Smooth muscle cell (in vitro differentiated cells): Measurements from ENCODE around the gene L3MBTL3. TPM values are rescaled to one million over a fixed set of nuclear protein-coding genes. Genes with fewer than 3 reads are reported as not detected.

Source experiments
- DNase-seq: peaks from one replicate; lab custom pipeline; 2025; ENCODE audit not compliant: unreplicated experiment; lab: John Stamatoyannopoulos, UW
- H2AFZ ChIP-seq: fragments of 200-600 bp; sonication (generic); 2 replicates; pipeline ENCODE4 v1.6.0; 2016; ENCODE audit warnings: antibody characterized with exemption, low read depth, mild to moderate bottlenecking
- H3F3A ChIP-seq: fragments of 200-600 bp; sonication (generic); 2 replicates; pipeline ENCODE4 v1.6.0; 2017; ENCODE audit warnings: antibody characterized with exemption, low read depth
- H3K27ac ChIP-seq: fragments of 200-600 bp; sonication (generic); 2 replicates; pipeline ENCODE4 v1.5.1; 2016; ENCODE audit warnings: low read depth, mild to moderate bottlenecking
- H3K27me3 ChIP-seq: fragments of 200-600 bp; sonication (generic); 2 replicates; pipeline ENCODE4 v1.6.1; 2016; ENCODE audit warnings: low read depth, mild to moderate bottlenecking
- H3K36me3 ChIP-seq: fragments of 200-600 bp; sonication (generic); 2 replicates; pipeline ENCODE4 v1.5.1; 2016; ENCODE audit warnings: low read depth
- H3K4me1 ChIP-seq: fragments of 200-600 bp; sonication (generic); 2 replicates; pipeline ENCODE4 v1.5.1; 2016; ENCODE audit warnings: low read depth
- H3K4me2 ChIP-seq: fragments of 200-600 bp; sonication (generic); 2 replicates; pipeline ENCODE4 v1.6.0; 2016; ENCODE audit warnings: mild to moderate bottlenecking
- H3K4me3 ChIP-seq: fragments of 200-600 bp; sonication (generic); 2 replicates; pipeline ENCODE4 v1.5.1; 2016; ENCODE audit warnings: mild to moderate bottlenecking
- H3K79me2 ChIP-seq: fragments of 200-600 bp; sonication (generic); 2 replicates; pipeline ENCODE4 v1.6.0; 2016; ENCODE audit warnings: low read depth, mild to moderate bottlenecking
- H3K9ac ChIP-seq: fragments of 200-600 bp; sonication (generic); 2 replicates; pipeline ENCODE4 v1.6.0; 2016; ENCODE audit warnings: low read depth
- H3K9me3 ChIP-seq: fragments of 200-600 bp; sonication (generic); replicated peaks from 2 replicates; pipeline ENCODE4 v1.5.1; 2016; ENCODE audit warnings: low read depth
- H4K20me1 ChIP-seq: fragments of 200-600 bp; sonication (generic); 2 replicates; pipeline ENCODE4 v1.6.0; 2016; ENCODE audit warnings: low read depth
- WGBS: methylation state at CpG from one replicate; pipeline ENCODE4 v1.1.7; 2016; ENCODE audit warnings: low lambda C conversion rate; 5-methylcytosine and 5-hydroxymethylcytosine counted together
- polyA plus RNA-seq: library from polyadenylated mRNA; unstranded; fragments of >200 nt; fragmentation: Nextera tagmentation; extraction: Ambion mirVana; gene quantifications from 2 replicates; pipeline ENCODE4 v1.2.1, GENCODE V29; 2016
- total RNA-seq: library from RNA; depleted of rRNA; stranded (reverse); fragments of >200 nt; gene quantifications from 2 replicates; pipeline ENCODE4 v1.2.3, GENCODE V29; 2014
- TF ChIP-seq, protein P1 (sequence below): fragments of 200-600 bp; sonication (generic); IDR thresholded peaks from 2 replicates; pipeline ENCODE4 v1.5.1; 2017; ENCODE audit warnings: borderline replicate concordance, mild to moderate bottlenecking, antibody characterized with exemption; ENCODE audit not compliant: insufficient read depth, poor library complexity, severe bottlenecking

The L3MBTL3 gene
- total and polyA plus RNA-seq, 2 experiments from 2014 or later = 5.4 to 14.2 TPM

DNA sequence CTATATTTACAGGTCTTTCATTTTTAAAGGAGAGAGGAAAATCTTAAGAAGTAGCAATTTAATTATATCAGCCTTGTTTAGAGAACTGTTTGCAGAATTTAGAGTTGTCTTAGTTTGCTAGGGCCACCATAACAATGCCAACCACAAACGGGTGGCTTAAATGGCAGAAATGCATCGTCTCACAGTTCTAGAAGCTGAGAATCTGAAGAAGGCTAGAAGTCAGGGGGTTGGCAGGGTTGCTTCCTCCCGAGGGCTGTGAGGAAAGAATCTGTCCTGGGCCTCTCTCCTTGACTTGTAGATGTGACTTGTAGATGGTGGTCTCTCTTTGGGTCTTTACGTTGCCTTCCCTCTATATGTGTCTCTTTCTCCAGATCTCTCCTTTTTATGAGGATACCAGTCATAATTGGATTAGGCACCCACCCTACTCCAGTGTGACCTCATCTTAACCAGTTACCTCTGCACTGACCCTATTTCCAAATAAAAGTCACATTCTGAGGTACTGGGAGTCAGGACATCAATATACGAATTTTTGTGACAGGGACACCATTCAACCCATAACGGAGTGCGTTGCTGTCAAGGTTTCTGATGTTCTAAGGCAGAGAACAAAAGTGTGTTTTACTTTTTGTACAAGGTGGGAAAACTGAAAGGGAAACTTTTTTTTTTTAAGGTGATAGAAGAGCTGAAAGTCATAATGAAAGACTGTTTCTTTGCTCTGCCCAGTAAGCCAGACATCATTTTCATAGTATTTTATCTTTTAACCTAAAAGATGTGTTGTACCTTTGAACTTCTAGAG, 119.9 kb downstream of the L3MBTL3 start:
- WGBS = 85% methylated on average over 7 of the region's 7 CpGs
- no peaks in the 10 kb centered on the region for H3K4me1 ChIP-seq
- no peaks in the 10 kb centered on the region for H3K27me3 ChIP-seq
- TF ChIP-seq, protein P1, sequence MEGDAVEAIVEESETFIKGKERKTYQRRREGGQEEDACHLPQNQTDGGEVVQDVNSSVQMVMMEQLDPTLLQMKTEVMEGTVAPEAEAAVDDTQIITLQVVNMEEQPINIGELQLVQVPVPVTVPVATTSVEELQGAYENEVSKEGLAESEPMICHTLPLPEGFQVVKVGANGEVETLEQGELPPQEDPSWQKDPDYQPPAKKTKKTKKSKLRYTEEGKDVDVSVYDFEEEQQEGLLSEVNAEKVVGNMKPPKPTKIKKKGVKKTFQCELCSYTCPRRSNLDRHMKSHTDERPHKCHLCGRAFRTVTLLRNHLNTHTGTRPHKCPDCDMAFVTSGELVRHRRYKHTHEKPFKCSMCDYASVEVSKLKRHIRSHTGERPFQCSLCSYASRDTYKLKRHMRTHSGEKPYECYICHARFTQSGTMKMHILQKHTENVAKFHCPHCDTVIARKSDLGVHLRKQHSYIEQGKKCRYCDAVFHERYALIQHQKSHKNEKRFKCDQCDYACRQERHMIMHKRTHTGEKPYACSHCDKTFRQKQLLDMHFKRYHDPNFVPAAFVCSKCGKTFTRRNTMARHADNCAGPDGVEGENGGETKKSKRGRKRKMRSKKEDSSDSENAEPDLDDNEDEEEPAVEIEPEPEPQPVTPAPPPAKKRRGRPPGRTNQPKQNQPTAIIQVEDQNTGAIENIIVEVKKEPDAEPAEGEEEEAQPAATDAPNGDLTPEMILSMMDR = no peak
- H4K20me1 ChIP-seq = no peaks in the 10 kb centered on the region
- H3K9me3 ChIP-seq = no peaks in the 10 kb centered on the region
- no peak overlapping the region for H3K9ac ChIP-seq
- DNase-seq = no peak
- H3F3A ChIP-seq = no peaks in the 10 kb centered on the region
- H3K4me2 ChIP-seq = no peak overlapping the region
- H3K27ac ChIP-seq = no peak overlapping the region
- H3K36me3 ChIP-seq = no peaks in the 10 kb centered on the region
- H2AFZ ChIP-seq = no peak overlapping the region
- no peak overlapping the region for H3K4me3 ChIP-seq
- no peaks in the 10 kb centered on the region for H3K79me2 ChIP-seq

DNA sequence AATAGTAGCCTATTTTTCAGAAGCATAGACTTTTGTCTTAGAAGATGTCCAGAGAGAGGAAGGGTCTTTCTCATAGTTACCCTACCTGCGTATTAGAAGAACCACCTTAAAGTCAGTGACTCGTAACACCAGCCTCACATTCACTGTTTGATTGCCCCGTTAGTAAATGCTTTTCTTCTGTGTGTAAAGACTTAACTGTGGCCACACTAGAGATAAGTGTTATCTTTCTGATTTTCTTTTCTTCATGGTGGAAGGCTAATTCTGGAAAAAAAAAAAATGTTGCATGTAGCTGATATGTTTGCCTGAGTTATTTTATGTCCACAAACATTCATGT, 120.5 kb downstream of the L3MBTL3 start:
- WGBS = 69% methylated on average over 3 of the region's 3 CpGs
- Histone ChIP-seq H3F3A (no peaks in the 10 kb centered on the region), H3K79me2 (no peaks in the 10 kb centered on the region), H2AFZ (no peak overlapping the region), H3K36me3 (no peaks in the 10 kb centered on the region), H3K27me3 (no peaks in the 10 kb centered on the region), H3K4me1 (no peaks in the 10 kb centered on the region), H4K20me1 (no peaks in the 10 kb centered on the region), H3K4me2 (no peak overlapping the region), H3K9ac (no peak overlapping the region), H3K4me3 (no peak overlapping the region), H3K27ac (no peak overlapping the region), H3K9me3 (no peaks in the 10 kb centered on the region)
- no peak for DNase-seq
- TF ChIP-seq, protein P1 = no peak

DNA sequence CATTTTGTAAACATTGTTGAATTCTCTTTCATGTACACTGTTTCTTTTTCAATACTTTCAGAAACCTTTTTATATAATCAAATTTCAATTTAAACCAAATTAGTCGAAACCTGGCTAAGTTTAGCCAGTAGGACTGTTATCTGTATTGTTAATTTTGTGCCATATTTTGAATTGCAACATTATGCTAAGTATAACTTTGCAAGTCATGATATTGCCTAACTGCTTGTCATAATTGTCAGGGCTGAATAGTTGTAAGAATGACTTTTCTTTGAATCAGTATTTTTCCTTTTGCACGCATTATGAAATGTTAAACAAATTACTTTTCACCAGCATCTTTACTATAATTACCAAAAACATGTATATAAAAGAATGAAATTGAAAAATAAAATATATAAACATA, 121.7 kb downstream of the L3MBTL3 start:
- Histone ChIP-seq H3K79me2 (no peaks in the 10 kb centered on the region), H3K27ac (no peak overlapping the region), H3K4me2 (no peak overlapping the region), H4K20me1 (no peaks in the 10 kb centered on the region), H3K9ac (no peak overlapping the region), H3K4me3 (no peak overlapping the region), H3K36me3 (no peaks in the 10 kb centered on the region), H3F3A (no peaks in the 10 kb centered on the region), H3K4me1 (no peaks in the 10 kb centered on the region), H3K27me3 (no peaks in the 10 kb centered on the region), H2AFZ (no peak overlapping the region), H3K9me3 (no peaks in the 10 kb centered on the region)
- WGBS = 97% methylated on average over 2 of the region's 2 CpGs
- DNase-seq = no peak
- TF ChIP-seq, protein P1 = no peak

DNA sequence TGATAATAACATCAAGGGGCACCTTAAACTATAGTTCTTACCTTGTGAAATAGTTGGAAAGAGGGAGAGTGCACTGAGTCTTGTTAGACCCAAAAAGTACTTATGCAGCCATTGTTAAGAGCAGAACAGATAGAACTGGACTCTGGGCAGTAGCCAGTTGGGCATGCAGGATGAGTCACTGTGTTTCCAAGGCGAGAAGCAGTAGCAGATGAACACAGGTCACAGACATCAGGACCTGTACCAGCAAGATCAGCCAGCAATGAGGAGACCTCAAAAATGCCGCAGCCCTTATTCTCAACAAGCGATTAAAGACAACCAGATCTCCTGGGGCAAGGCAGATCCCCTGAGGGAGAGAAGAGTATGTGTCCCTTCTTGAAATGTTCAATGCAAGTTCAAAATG, 125.3 kb downstream of the L3MBTL3 start:
- WGBS = 79% methylated on average over 3 of the region's 3 CpGs

More for the DNA sequence above, 125.3 kb downstream of the L3MBTL3 start:
- Histone ChIP-seq H3K79me2 (no peaks in the 10 kb centered on the region), H3K9ac (no peak overlapping the region), H2AFZ (no peak overlapping the region), H3K27me3 (no peaks in the 10 kb centered on the region), H3K4me1 (no peaks in the 10 kb centered on the region), H3K9me3 (no peaks in the 10 kb centered on the region), H3K4me2 (no peak overlapping the region), H3F3A (no peaks in the 10 kb centered on the region), H3K27ac (peak overlapping the region; percentile 22), H3K4me3 (no peak overlapping the region), H3K36me3 (no peaks in the 10 kb centered on the region), H4K20me1 (no peaks in the 10 kb centered on the region)
- TF ChIP-seq, protein P1 = no peak
- no peak for DNase-seq
